Measurements from ENCODE around the gene CDK17.

Gene CDK17

DNA sequence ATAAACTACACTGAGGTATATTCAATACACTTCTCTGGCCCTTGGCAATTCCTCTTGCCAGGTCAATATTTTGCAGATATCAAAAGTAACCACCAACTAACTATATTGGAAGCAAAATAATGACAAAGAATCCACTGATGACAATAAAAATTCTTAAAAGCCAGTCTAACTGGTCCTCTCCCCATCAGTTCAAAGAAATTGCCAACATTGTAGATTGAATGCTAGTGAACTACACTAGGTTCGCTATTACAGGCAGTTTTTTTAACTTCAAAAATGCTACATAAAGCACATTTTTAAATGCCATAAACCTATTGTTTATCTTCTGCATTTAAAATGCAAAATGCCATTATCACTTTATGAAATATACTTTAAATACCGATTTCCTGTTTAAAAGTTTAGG lies 4.0 kb downstream of the CDK17 start:
- TF ChIP-seq YY1 (IDR thresholded peaks at IDR 0.05; ENCODE audit: low read depth), result no peak
- no peak for TF ChIP-seq EP300 (IDR thresholded peaks at IDR 0.05; ENCODE audit: borderline replicate concordance)
- no peak for TF ChIP-seq FOXM1 (IDR thresholded peaks at IDR 0.05; ENCODE audit: borderline replicate concordance, low read depth)
- TF ChIP-seq, protein P1, sequence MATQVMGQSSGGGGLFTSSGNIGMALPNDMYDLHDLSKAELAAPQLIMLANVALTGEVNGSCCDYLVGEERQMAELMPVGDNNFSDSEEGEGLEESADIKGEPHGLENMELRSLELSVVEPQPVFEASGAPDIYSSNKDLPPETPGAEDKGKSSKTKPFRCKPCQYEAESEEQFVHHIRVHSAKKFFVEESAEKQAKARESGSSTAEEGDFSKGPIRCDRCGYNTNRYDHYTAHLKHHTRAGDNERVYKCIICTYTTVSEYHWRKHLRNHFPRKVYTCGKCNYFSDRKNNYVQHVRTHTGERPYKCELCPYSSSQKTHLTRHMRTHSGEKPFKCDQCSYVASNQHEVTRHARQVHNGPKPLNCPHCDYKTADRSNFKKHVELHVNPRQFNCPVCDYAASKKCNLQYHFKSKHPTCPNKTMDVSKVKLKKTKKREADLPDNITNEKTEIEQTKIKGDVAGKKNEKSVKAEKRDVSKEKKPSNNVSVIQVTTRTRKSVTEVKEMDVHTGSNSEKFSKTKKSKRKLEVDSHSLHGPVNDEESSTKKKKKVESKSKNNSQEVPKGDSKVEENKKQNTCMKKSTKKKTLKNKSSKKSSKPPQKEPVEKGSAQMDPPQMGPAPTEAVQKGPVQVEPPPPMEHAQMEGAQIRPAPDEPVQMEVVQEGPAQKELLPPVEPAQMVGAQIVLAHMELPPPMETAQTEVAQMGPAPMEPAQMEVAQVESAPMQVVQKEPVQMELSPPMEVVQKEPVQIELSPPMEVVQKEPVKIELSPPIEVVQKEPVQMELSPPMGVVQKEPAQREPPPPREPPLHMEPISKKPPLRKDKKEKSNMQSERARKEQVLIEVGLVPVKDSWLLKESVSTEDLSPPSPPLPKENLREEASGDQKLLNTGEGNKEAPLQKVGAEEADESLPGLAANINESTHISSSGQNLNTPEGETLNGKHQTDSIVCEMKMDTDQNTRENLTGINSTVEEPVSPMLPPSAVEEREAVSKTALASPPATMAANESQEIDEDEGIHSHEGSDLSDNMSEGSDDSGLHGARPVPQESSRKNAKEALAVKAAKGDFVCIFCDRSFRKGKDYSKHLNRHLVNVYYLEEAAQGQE (IDR thresholded peaks at IDR 0.05; ENCODE audit: low read depth), result no peak
- no peak for TF ChIP-seq RAD21 (IDR thresholded peaks at IDR 0.05; ENCODE audit: low read depth)
- no peak for TF ChIP-seq TCF12 (IDR thresholded peaks at IDR 0.05; ENCODE audit: low read depth)
- TF ChIP-seq NFIC (IDR thresholded peaks at IDR 0.05), result no peak
- TF ChIP-seq ZBTB7A (IDR thresholded peaks at IDR 0.05; ENCODE audit: low read depth), result no peak
- TF ChIP-seq, protein P2, sequence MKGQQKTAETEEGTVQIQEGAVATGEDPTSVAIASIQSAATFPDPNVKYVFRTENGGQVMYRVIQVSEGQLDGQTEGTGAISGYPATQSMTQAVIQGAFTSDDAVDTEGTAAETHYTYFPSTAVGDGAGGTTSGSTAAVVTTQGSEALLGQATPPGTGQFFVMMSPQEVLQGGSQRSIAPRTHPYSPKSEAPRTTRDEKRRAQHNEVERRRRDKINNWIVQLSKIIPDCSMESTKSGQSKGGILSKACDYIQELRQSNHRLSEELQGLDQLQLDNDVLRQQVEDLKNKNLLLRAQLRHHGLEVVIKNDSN (IDR thresholded peaks at IDR 0.05), result no peak
- TF ChIP-seq CREB1 (IDR thresholded peaks at IDR 0.05; ENCODE audit: low read depth), result no peak
- no peak for TF ChIP-seq TAF1 (IDR thresholded peaks at IDR 0.05; ENCODE audit: low read depth)
- TF ChIP-seq TEAD4 (IDR thresholded peaks at IDR 0.05), result no peak
- no peak for TF ChIP-seq CEBPB (IDR thresholded peaks at IDR 0.05)

DNA sequence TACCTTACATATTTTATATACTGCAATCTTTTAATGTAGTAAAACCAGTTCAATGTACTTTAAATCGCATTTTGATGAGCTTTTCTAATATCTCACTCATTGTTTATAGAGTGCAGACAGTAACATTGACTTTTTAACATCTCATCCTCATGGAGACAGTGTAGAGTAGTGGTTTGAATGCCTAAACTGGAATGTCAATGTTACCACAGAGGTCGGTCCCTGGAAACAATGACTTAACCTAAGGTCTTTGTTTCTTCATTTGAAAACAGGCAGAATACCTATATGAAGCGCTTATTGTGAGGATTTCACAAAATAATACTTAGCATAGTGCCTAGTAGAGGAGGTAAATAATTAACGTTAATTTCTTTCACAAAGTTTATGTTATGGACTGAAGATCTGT lies 5.0 kb downstream of the CDK17 start:
- TF ChIP-seq TEAD4 (IDR thresholded peaks at IDR 0.05) (no peak), CEBPB (IDR thresholded peaks at IDR 0.05) (no peak), TAF1 (IDR thresholded peaks at IDR 0.05; ENCODE audit: low read depth) (no peak), ZBTB7A (IDR thresholded peaks at IDR 0.05; ENCODE audit: low read depth) (no peak), TCF12 (IDR thresholded peaks at IDR 0.05; ENCODE audit: low read depth) (no peak), RAD21 (IDR thresholded peaks at IDR 0.05; ENCODE audit: low read depth) (no peak), NFIC (IDR thresholded peaks at IDR 0.05) (no peak), CREB1 (IDR thresholded peaks at IDR 0.05; ENCODE audit: low read depth) (no peak)
- TF ChIP-seq, protein P2 (IDR thresholded peaks at IDR 0.05), result no peak
- TF ChIP-seq, protein P1 (IDR thresholded peaks at IDR 0.05; ENCODE audit: low read depth), result no peak

DNA sequence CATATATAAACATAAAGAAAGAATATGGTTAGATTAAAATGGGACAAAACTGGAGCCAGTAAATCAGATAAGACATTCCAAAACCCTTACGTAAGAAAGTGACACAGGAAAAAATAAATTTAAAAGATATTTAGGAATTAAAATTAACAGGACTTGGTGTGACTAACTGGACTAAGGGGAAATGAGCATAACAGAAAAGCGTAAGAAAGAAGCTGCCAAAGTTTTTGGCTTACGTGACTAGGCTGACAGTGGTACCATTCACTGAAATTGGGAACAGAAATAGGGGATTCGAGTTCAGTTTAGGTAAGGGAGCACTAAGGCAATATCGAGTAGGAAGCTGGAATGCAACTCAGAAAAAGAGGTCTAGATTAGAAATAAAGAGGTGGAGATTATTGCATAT lies 7.8 kb downstream of the CDK17 start:
- TF ChIP-seq EGR1 (IDR thresholded peaks at IDR 0.05), result no peak
- no peak for TF ChIP-seq EP300 (IDR thresholded peaks at IDR 0.05; ENCODE audit: borderline replicate concordance)

DNA sequence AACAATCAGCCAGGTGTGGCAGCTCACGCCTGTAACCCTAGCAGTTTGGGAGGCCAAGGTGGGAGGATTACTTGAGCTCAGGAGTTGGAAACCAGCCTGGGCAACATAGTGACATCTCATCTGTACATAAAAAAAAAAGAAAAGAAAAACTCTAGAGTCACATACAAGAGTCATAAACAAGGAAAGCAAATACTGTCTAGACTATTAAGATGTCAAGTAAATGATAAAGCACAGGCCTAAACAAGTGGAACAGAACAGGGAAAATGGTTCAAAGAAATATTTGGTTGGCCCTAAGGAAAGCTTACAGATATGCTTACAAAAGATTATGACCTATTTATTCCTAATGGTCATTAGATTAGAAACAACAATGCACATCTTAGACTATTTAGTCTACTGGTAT lies 12.3 kb downstream of the CDK17 start:
- TF ChIP-seq, protein P3, sequence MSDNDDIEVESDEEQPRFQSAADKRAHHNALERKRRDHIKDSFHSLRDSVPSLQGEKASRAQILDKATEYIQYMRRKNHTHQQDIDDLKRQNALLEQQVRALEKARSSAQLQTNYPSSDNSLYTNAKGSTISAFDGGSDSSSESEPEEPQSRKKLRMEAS (IDR thresholded peaks at IDR 0.05), result no peak
- TF ChIP-seq TAF1 (IDR thresholded peaks at IDR 0.05; ENCODE audit: low read depth) (no peak), TEAD4 (IDR thresholded peaks at IDR 0.05) (no peak), ZBTB7A (IDR thresholded peaks at IDR 0.05; ENCODE audit: low read depth) (no peak), CREB1 (IDR thresholded peaks at IDR 0.05; ENCODE audit: low read depth) (no peak), NFIC (IDR thresholded peaks at IDR 0.05) (no peak), TCF12 (IDR thresholded peaks at IDR 0.05; ENCODE audit: low read depth) (no peak), EP300 (IDR thresholded peaks at IDR 0.05; ENCODE audit: borderline replicate concordance) (no peak), FOXM1 (IDR thresholded peaks at IDR 0.05; ENCODE audit: borderline replicate concordance, low read depth) (no peak)

DNA sequence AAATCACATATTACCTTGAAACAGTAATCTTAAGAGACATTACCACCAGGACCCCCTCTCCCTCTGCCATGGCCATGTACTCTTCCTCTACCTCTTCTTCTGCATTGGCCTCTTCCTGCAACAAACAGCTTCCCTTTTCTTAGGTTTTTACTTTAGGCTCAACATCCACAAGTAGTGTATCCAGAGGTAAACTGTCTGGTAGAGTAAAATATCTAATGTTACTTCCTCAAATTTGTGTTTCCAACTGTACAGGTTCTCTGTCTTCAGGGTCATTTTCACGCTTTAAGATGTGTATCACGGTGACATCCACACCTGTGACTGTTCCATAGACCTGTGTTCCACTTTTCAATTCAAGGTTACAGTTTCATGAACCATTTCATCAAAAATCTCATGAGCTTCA lies 13.4 kb downstream of the CDK17 start:
- TF ChIP-seq, protein P2 (IDR thresholded peaks at IDR 0.05), result no peak
- TF ChIP-seq EP300 (IDR thresholded peaks at IDR 0.05; ENCODE audit: borderline replicate concordance), result no peak
- TF ChIP-seq ZBTB7A (IDR thresholded peaks at IDR 0.05; ENCODE audit: low read depth), result no peak
- no peak for TF ChIP-seq NFIC (IDR thresholded peaks at IDR 0.05)

DNA sequence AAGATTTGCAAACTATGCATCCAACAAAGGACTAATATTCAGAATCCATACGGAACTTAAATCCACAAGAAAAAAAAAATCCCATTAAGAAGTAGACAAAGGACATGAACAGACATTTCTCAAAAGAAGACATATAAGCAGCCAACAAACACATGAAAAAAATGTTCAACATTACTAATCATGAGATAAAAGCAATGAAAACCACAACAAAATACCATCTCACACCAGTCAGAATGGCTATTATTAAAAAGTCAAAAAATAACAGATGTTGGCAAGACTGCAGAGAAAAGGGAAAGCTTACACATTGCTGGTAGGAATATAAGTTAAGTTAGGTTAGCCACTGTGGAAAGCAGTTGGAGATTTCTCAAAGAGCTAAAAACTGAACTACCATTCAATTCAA lies 16.2 kb downstream of the CDK17 start:
- TF ChIP-seq EP300 (IDR thresholded peaks at IDR 0.05; ENCODE audit: borderline replicate concordance), result no peak
- TF ChIP-seq, protein P3 (IDR thresholded peaks at IDR 0.05), result no peak
- no peak for TF ChIP-seq EGR1 (IDR thresholded peaks at IDR 0.05)
- no peak for TF ChIP-seq YY1 (IDR thresholded peaks at IDR 0.05; ENCODE audit: low read depth)
